Measurements from ENCODE around the gene EPHA8.

Gene EPHA8

GRCh38 chr1:22618056-22618455 is 54.8 kb downstream of the EPHA8 start:
- DNase-seq (ENCODE audit: low read depth): no peak

GRCh38 chr1:22619252-22619651 is 56.0 kb downstream of the EPHA8 start:
- no peak for DNase-seq (ENCODE audit: low read depth)

- no peak for DNase-seq (ENCODE audit: low read depth)
These were observed 56.5 kb downstream of the EPHA8 start for GRCh38 chr1:22619798-22620197.

- DNase-seq (ENCODE audit: low read depth): no peak
These were observed 58.5 kb downstream of the EPHA8 start for GRCh38 chr1:22621761-22622160.

DNA sequence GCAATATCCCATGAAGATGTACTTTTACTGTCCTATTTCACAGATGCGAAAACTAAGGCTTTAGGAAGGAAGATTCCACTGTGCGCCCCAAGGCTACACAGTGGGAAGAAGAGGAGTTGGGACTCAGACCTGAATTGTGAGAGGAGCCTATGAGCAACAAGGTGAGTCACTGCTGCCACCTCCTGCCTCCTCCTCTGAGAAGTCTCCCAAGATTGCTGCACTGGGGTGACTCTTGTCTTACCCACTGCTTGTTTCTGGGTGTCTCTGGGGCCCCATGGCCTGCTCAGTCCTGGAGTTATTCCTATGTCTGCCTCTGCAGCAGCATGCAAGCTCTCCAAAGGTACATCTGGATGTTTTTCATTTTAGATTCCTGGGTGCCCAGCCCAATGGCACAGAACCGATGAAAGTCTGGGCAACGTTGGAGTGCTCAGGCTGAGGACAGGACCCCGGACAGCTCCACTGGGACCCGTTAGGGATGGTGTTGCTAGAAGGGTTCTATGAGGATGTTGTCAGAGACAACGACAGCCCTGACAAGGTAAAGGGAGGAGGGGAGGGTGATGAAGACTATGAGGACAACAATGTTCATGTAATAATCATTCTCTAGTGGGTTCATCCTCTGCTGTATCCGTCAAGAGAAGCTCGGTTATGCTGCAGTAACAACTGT is 62.1 kb downstream of the EPHA8 start:
- DNase-seq (ENCODE audit: low read depth): peak; percentile 18

GRCh38 chr1:22626237-22627157 is 63.2 kb downstream of the EPHA8 start:
- DNase-seq (ENCODE audit: low read depth): no peak

DNA sequence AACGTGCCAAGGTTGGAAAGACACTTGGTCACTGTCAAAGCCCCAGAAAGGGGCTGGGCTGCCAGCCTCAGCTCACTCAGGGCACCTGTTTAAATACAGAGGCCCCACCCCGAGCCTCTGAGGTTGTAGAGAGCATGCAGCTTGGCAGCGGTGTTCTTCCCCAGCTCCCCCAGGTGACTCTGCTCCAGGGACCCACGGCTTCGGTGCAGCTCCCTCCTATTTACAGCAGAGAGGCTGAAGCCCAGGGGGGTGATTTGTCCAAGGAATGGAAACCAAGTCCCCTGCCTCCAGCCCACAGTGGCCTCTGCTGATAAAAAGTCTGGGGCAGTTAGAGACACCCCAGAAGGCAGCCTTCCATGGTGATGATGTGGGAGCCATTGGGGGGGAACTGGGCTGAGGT is 64.0 kb downstream of the EPHA8 start:
- no peak for DNase-seq (ENCODE audit: low read depth)

- no peak for DNase-seq (ENCODE audit: low read depth)
These were observed 65.6 kb downstream of the EPHA8 start for GRCh38 chr1:22628698-22629444.

DNA sequence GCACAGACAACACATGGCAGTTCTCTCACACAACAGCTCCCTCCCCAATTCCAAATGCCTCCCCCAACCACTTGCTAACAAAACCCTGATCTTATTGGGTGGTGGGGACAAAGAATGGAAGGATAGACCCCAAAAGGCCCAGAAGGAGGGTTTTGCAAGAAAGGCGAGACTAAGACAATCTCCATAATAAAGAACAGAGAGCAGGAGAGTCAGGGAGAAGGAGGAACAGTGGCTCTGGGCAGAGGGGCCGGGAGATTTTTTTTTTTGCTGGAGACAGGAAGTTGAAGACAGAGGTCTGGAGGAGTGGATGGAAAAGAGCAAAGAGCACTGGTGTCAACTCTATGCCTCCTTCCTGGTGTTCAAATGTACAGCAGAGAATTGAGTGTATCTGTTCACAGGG is 66.6 kb downstream of the EPHA8 start:
- no peak for DNase-seq (ENCODE audit: low read depth)

DNA sequence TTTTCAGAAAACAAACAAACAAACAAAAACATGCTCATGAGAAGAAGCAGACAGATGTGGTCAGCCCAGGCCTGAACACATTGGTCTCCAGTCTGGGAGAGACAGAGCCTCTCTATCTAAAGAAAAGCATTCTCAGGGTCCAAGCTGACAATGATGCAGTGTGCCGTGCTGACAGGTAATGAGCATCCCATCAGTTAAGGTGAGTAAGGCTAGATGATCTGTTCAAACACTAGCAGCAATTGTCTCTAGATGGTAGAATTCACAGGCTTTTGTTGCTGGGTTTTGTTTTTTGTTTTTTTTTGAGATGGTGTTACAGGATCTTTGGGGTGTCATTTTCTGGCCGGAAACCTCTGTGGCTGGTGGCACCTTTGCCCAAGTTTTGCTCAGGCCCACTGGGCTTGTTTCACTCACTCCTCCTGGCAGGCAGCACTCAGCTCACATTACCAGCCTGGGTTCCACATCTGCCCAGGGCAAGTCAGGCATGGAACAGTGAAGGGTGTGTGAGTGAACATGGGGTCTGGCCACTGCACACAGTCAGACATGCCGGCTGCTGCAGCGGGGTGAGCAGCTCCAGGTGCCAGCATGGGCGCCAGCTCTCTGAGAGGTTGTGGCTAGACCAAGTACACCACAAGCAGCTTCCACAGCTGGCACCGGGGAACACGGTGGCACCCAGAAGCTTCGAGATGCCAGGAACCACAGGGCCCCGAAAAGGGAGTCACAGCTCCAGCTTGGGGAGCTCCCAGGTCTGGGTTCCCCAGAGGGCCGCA is 70.6 kb downstream of the EPHA8 start:
- no peak for DNase-seq (ENCODE audit: low read depth)

DNA sequence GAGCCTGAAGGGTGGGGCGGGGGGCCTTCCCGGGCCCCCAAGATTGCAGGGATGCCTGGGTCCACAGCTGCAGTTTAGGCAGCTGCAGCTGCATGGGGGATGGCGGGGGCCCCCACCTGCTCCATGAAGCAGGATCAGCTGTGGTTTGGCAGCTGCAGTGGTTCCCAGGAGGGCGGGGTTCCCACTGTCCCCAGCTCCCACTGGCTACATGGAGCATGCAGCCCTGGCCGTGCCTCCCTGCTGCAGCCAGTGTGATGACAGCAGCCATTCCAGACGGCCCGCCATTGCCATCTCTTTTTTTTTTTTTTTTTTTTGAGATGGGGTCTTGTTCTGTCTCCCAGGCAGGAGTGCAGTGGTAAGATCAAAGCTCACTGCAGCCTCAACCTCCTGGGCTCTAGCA is 72.1 kb downstream of the EPHA8 start:
- DNase-seq (ENCODE audit: low read depth): no peak

DNA sequence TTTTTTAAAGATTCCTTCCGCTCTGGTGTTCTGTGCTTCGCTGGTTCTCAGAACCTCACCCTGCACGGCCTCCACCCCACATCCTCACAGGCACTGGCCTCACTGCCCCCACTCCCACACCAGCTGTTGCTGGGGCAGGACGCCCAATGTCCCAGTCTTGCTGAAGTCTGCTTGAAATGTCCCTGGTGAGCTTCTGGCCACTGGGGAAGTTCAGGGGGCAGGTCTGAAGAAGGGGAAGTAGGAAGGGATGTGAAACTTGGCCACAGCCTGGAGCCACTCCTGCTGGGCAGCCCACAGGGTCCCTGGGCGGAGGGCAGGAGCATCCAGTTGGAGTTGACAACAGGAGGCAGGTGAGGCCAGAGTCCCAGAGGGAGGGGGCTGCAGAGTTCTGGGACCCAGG is 73.1 kb downstream of the EPHA8 start, which contains the start of gene C1QA:
TSS of gene C1QA (plus strand) at position 276 of the 400 bp plus-strand sequence. CDS start 989 bp downstream, outside the sequence.
- no peak for DNase-seq (ENCODE audit: low read depth)

DNA sequence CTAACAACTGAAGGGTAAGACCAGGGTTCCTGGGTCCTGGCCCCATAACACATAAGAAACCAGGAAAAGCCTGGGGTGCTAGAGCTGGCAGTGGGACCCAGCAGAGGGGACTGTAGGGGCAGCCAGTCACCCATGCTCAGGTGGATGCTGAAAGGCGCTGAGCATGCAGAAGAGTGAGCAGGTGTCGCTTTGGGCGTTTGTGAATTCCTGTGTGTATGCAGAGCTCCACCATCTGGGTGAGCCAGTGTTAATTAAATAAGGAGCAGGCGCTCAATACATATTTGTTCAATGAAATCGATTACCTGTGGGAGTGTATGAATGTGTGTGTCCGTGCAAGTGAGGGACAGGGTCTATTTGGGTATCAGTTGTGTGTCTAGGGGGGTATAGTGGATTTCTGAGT is 73.6 kb downstream of the EPHA8 start:
- DNase-seq (ENCODE audit: low read depth): no peak

GRCh38 chr1:22637907-22638445 is 74.7 kb downstream of the EPHA8 start:
- no peak for DNase-seq (ENCODE audit: low read depth)

GRCh38 chr1:22638476-22639234 is 75.4 kb downstream of the EPHA8 start:
- no peak for DNase-seq (ENCODE audit: low read depth)

DNA sequence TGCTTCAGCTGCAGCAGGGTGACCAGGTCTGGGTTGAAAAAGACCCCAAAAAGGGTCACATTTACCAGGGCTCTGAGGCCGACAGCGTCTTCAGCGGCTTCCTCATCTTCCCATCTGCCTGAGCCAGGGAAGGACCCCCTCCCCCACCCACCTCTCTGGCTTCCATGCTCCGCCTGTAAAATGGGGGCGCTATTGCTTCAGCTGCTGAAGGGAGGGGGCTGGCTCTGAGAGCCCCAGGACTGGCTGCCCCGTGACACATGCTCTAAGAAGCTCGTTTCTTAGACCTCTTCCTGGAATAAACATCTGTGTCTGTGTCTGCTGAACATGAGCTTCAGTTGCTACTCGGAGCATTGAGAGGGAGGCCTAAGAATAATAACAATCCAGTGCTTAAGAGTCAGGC is 76.0 kb downstream of the EPHA8 start:
- peak; percentile 67 for DNase-seq (ENCODE audit: low read depth)

GRCh38 chr1:22641247-22641646 is 78.0 kb downstream of the EPHA8 start:
- no peak for DNase-seq (ENCODE audit: low read depth)

- DNase-seq (ENCODE audit: low read depth): peak; percentile 7
These were observed 78.8 kb downstream of the EPHA8 start for GRCh38 chr1:22641906-22642636.

GRCh38 chr1:22643381-22643780 is 80.1 kb downstream of the EPHA8 start, which contains the start of gene C1QC:
Gene C1QC, plus strand, starts transcription at chr1:22643633. Its CDS starts 391 bp downstream, at chr1:22644024.
- no peak for DNase-seq (ENCODE audit: low read depth)

- no peak for DNase-seq (ENCODE audit: low read depth)
These were observed 80.6 kb downstream of the EPHA8 start for GRCh38 chr1:22643928-22644327.

Data from amniotic epithelial cell (primary cell).